Naive B cell (primary cell): ENCODE measurements around the gene ISLR2. TPM values are rescaled to one million over a fixed set of nuclear protein-coding genes. Genes with fewer than 3 reads are reported as not detected.
"Not testable (repeated sequence)": the region's sequence is repeated elsewhere in the genome, so short reads cannot be mapped to it uniquely, and the experiment has no call there.

Experiments
- ATAC-seq, 2 donors: fragments of 150-1000 bp; cut with Tn5 transposase; 2 replicates each; pipeline ENCODE4 v1.10.0; 2021; ENCODE audit warnings: low read depth in 2 of 2, mild to moderate bottlenecking in 2 of 2, moderate library complexity in 2 of 2
- DNase-seq: peaks from one replicate; pipeline ENCODE4 v3.0.0; 2022
- H3K27ac Mint-ChIP-seq, 6 donors: one replicate each; pipeline ENCODE4 v1.8.0; 2020 to 2022; ENCODE audit warnings: mild to moderate bottlenecking in 6 of 6, mixed read lengths in 6 of 6, moderate library complexity in 5 of 6, inconsistent platforms in 2 of 6
- H3K27me3 Mint-ChIP-seq, 3 donors: one replicate each; pipeline ENCODE4 v1.8.0; 2021 to 2022; ENCODE audit warnings: mixed read lengths in 3 of 3, mild to moderate bottlenecking in 1 of 3
- H3K36me3 Mint-ChIP-seq, 2 donors: one replicate each; pipeline ENCODE4 v1.8.0; 2020 to 2022; ENCODE audit warnings: mixed read lengths in 2 of 2, inconsistent platforms in 1 of 2, mild to moderate bottlenecking in 1 of 2
- H3K4me1 Mint-ChIP-seq, 3 donors: one replicate each; pipeline ENCODE4 v1.8.0; 2020 to 2022; ENCODE audit warnings: mixed read lengths in 3 of 3, inconsistent platforms in 1 of 3, mild to moderate bottlenecking in 1 of 3, moderate library complexity in 1 of 3
- H3K4me3 Mint-ChIP-seq, 8 donors: one replicate each; pipeline ENCODE4 v1.8.0; 2020 to 2022; ENCODE audit warnings: mild to moderate bottlenecking in 8 of 8, mixed read lengths in 8 of 8, moderate library complexity in 8 of 8, inconsistent platforms in 2 of 8
- H3K9me3 Mint-ChIP-seq, 7 donors: one replicate each; pipeline ENCODE4 v1.8.0; 2020 to 2022; ENCODE audit warnings: mixed read lengths in 7 of 7, mild to moderate bottlenecking in 5 of 7, inconsistent platforms in 2 of 7, moderate library complexity in 1 of 7
- polyA plus RNA-seq, 6 donors: library from polyadenylated mRNA; unstranded; fragments of 300-500 nt; fragmentation: Illumina TruSeq; gene quantifications; one replicate each; pipeline ENCODE4 v1.2.3, GENCODE V29; 2021; ENCODE audit warnings: low read depth in 6 of 6

ISLR2 gene
- polyA plus RNA-seq, 6 donors from 2014 or later, result not detected

GRCh38 chr15:74146277-74146800, 16.0 kb downstream of the ISLR2 start:
- Mint-ChIP-seq H3K4me1 (no peaks in the 10 kb centered on the region), H3K9me3 (peaks cover 0 to 26% (median 3%) of the 10 kb centered on the region in 7 donors), H3K36me3 (peaks cover 0 to 10% of the 10 kb centered on the region in 2 donors), H3K27ac (no peak overlapping the region), H3K27me3 (peaks cover 44 to 61% (median 48%) of the 10 kb centered on the region in 3 donors), H3K4me3 (no peak overlapping the region)
- ATAC-seq, result no peak
- DNase-seq, result no peak

- Mint-ChIP-seq H3K27me3 (peaks cover 44 to 68% (median 54%) of the 10 kb centered on the region in 3 donors), H3K4me1 (no peaks in the 10 kb centered on the region), H3K36me3 (peaks cover 0 to 10% of the 10 kb centered on the region in 2 donors), H3K4me3 (peak overlapping the region in 1 of 8 donors; percentile 7), H3K27ac (no peak overlapping the region), H3K9me3 (peaks cover 0 to 26% (median 3%) of the 10 kb centered on the region in 7 donors)
- DNase-seq, result no peak
- ATAC-seq, result no peak
These were observed 16.7 kb downstream of the ISLR2 start for GRCh38 chr15:74147051-74147450.

- no peak for ATAC-seq
- DNase-seq, result no peak
- Mint-ChIP-seq H3K4me1 (peaks cover 0 to 5% (median 3%) of the 10 kb centered on the region in 3 donors), H3K27ac (no peak overlapping the region), H3K4me3 (no peak overlapping the region), H3K36me3 (no peaks in the 10 kb centered on the region), H3K9me3 (peaks cover 0 to 3% (median 0%) of the 10 kb centered on the region in 7 donors), H3K27me3 (peaks cover 37 to 70% (median 49%) of the 10 kb centered on the region in 3 donors)
These were observed 25.5 kb downstream of the ISLR2 start for GRCh38 chr15:74155766-74156417.

- H3K4me3 Mint-ChIP-seq, result no peak overlapping the region
- H3K27me3 Mint-ChIP-seq, result peaks cover 36 to 67% (median 40%) of the 10 kb centered on the region in 3 donors
These were observed 26.5 kb downstream of the ISLR2 start for GRCh38 chr15:74156678-74157411.

GRCh38 chr15:74157868-74158827, 27.8 kb downstream of the ISLR2 start:
- peak overlapping the region in 1 of 6 donors; percentile 1 for H3K27ac Mint-ChIP-seq
- no peak for DNase-seq
- ATAC-seq, result no peak
- H3K36me3 Mint-ChIP-seq, result no peaks in the 10 kb centered on the region
- no peak overlapping the region for H3K4me3 Mint-ChIP-seq
- H3K9me3 Mint-ChIP-seq, result peaks cover 0 to 5% (median 0%) of the 10 kb centered on the region in 7 donors
- peaks cover 0 to 5% (median 3%) of the 10 kb centered on the region in 3 donors for H3K4me1 Mint-ChIP-seq
- peaks cover 36 to 67% (median 39%) of the 10 kb centered on the region in 3 donors for H3K27me3 Mint-ChIP-seq

More at GRCh38 chr15:74156678-74157411, 26.5 kb downstream of the ISLR2 start:
- Mint-ChIP-seq H3K4me1 (peaks cover 0 to 5% (median 3%) of the 10 kb centered on the region in 3 donors), H3K27ac (peak overlapping the region in 3 of 6 donors; percentile 18 to 58 (median 32)), H3K9me3 (peaks cover 0 to 5% (median 0%) of the 10 kb centered on the region in 7 donors), H3K36me3 (no peaks in the 10 kb centered on the region)
- no peak for DNase-seq
- no peak for ATAC-seq

- Mint-ChIP-seq H3K27me3 (peaks cover 35 to 69% (median 40%) of the 10 kb centered on the region in 3 donors), H3K4me3 (no peak overlapping the region), H3K27ac (no peak overlapping the region), H3K36me3 (peaks cover 0 to under 1% of the 10 kb centered on the region in 2 donors), H3K4me1 (peaks cover 0 to 5% (median 3%) of the 10 kb centered on the region in 3 donors), H3K9me3 (peaks cover 0 to 6% (median 0%) of the 10 kb centered on the region in 7 donors)
- no peak for ATAC-seq
- no peak for DNase-seq
These were observed 28.7 kb downstream of the ISLR2 start for GRCh38 chr15:74158855-74159650.

GRCh38 chr15:74159773-74160172, 29.4 kb downstream of the ISLR2 start:
- peaks cover 0 to 9% (median 2%) of the 10 kb centered on the region in 7 donors for H3K9me3 Mint-ChIP-seq
- DNase-seq (no peak), ATAC-seq (no peak)
- peaks cover 35 to 72% (median 44%) of the 10 kb centered on the region in 3 donors for H3K27me3 Mint-ChIP-seq
- peaks cover 0 to 5% of the 10 kb centered on the region in 2 donors for H3K36me3 Mint-ChIP-seq
- H3K27ac Mint-ChIP-seq, result no peak overlapping the region
- no peak overlapping the region for H3K4me3 Mint-ChIP-seq
- peaks cover 0 to 5% (median 3%) of the 10 kb centered on the region in 3 donors for H3K4me1 Mint-ChIP-seq

- ATAC-seq, H3K4me1 Mint-ChIP-seq, DNase-seq, H3K27ac Mint-ChIP-seq, H3K36me3 Mint-ChIP-seq, H3K4me3 Mint-ChIP-seq: not testable (repeated sequence)
- peaks cover 35 to 72% (median 41%) of the 10 kb centered on the region in 3 donors for H3K27me3 Mint-ChIP-seq
- peaks cover 0 to 14% (median 5%) of the 10 kb centered on the region in 7 donors for H3K9me3 Mint-ChIP-seq
These were observed 30.0 kb downstream of the ISLR2 start for GRCh38 chr15:74160390-74160789.

- Mint-ChIP-seq H3K9me3 (peaks cover 0 to 14% (median 5%) of the 10 kb centered on the region in 7 donors), H3K4me3 (peak overlapping the region in 1 of 8 donors; percentile 41), H3K27me3 (peaks cover 32 to 60% (median 33%) of the 10 kb centered on the region in 3 donors)
- ATAC-seq, H3K4me1 Mint-ChIP-seq, DNase-seq, H3K36me3 Mint-ChIP-seq, H3K27ac Mint-ChIP-seq: not testable (repeated sequence)
These were observed 31.8 kb downstream of the ISLR2 start for GRCh38 chr15:74162195-74162536.

GRCh38 chr15:74165461-74165860, 35.1 kb downstream of the ISLR2 start:
- peaks cover 0 to 14% (median 5%) of the 10 kb centered on the region in 7 donors for H3K9me3 Mint-ChIP-seq
- no peak overlapping the region for H3K4me3 Mint-ChIP-seq
- H3K27ac Mint-ChIP-seq, result peak overlapping the region in 1 of 6 donors; percentile 27
- ATAC-seq (no peak), DNase-seq (no peak)
- no peaks in the 10 kb centered on the region for H3K4me1 Mint-ChIP-seq
- H3K36me3 Mint-ChIP-seq, result peaks cover 0 to 5% of the 10 kb centered on the region in 2 donors
- H3K27me3 Mint-ChIP-seq, result peaks cover 20 to 61% (median 45%) of the 10 kb centered on the region in 3 donors

- peaks cover 0 to 5% of the 10 kb centered on the region in 2 donors for H3K36me3 Mint-ChIP-seq
- H3K27me3 Mint-ChIP-seq, result peaks cover 15 to 46% (median 42%) of the 10 kb centered on the region in 3 donors
- H3K4me1 Mint-ChIP-seq, result no peaks in the 10 kb centered on the region
- ATAC-seq (no peak), DNase-seq (no peak)
- no peak overlapping the region for H3K27ac Mint-ChIP-seq
- no peak overlapping the region for H3K4me3 Mint-ChIP-seq
- peaks cover 0 to 14% (median 5%) of the 10 kb centered on the region in 7 donors for H3K9me3 Mint-ChIP-seq
These were observed 37.5 kb downstream of the ISLR2 start for GRCh38 chr15:74167891-74168331.

- Mint-ChIP-seq H3K27me3 (peaks cover 10 to 38% (median 34%) of the 10 kb centered on the region in 3 donors), H3K27ac (no peak overlapping the region), H3K4me1 (no peaks in the 10 kb centered on the region), H3K36me3 (peaks cover 0 to 5% of the 10 kb centered on the region in 2 donors), H3K9me3 (peaks cover 0 to 14% (median 4%) of the 10 kb centered on the region in 7 donors), H3K4me3 (no peak overlapping the region)
- no peak for ATAC-seq
- no peak for DNase-seq
These were observed 38.3 kb downstream of the ISLR2 start for GRCh38 chr15:74168711-74169126.
